NCI-H774 (cell line): ENCODE results near the gene DDX41.
A peak's percentile ranks its signal among the peaks of the same experiment; 100 is the strongest.
"Not testable (repeated sequence)": the region's sequence is repeated elsewhere in the genome, so short reads cannot be mapped to it uniquely, and the experiment has no call there.

ENCODE experiments used
- DNase-seq: peaks from one replicate; lab custom pipeline; 2025; lab: John Stamatoyannopoulos, UW

Gene DDX41

DNA sequence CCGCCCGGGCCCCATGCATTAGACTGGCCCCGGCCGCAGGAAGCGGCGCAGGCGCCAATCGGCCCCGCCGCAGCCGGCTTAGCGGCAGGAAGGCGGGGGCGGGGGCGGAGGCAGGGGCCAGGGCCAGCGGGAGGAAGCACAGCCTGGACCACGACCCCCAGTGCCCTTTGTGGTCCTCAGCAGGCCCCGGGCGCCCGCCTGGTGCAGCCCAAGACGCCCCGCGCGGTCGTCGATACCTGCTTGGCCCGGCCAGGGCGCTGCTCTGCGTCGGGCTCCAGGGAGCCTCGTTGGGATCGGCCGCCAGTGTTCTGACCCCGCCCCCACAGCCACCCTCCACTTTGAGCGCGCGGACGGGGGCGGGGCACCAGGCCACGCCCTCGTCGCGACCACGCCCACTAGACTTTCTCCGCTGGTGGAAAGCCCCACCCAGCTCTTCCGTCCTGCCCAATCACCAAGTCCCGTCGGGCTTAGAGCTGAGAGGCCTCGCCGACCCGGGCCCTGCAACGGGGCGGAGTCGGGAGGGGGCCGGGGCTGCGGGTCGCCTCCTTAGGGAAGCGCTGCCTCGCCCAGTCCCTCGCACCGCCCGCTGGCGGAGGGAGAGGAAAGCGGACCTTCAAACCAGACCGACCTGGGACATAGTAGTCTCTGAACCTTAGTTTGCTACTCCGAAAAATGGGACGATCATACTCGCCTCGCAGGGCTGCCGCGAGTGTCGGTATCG is 19.3 kb downstream of the DDX41 start, which contains the start of gene PDLIM7:
Gene PDLIM7 (minus strand): TSS at position 313 of the 721 bp plus-strand sequence. CDS start 1,092 bp downstream, outside the sequence.
- DNase-seq, result peak; percentile 88

DNA sequence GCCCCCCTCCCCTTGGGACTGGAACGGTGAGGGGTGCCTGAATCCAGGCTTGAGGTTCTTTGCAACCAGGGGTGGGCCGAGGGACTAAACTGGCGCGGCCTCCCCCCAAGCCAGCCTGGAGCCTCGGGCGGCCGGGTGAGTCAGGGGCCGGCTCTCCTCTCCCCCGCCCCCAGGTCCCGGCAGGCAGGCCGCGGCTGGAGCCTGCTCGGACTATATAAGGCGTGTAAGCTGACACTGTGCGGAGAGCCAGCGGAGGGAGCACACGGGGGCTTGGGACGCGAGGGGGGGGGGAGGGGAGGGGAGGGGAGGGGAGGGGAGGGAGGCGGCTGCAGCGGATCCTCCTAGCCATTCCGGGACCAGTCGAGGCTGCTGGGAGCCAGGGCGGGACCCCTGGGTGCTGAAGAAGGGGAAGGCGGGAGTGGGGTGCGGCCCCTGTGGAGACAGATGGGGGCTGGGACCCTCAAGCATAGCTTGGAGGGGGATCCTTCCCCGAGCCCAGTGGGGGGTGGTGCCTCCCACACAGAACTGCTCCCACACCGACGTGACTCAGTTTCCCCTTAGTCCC is 20.0 kb downstream of the DDX41 start:
- peak; percentile 9 for DNase-seq

DNA sequence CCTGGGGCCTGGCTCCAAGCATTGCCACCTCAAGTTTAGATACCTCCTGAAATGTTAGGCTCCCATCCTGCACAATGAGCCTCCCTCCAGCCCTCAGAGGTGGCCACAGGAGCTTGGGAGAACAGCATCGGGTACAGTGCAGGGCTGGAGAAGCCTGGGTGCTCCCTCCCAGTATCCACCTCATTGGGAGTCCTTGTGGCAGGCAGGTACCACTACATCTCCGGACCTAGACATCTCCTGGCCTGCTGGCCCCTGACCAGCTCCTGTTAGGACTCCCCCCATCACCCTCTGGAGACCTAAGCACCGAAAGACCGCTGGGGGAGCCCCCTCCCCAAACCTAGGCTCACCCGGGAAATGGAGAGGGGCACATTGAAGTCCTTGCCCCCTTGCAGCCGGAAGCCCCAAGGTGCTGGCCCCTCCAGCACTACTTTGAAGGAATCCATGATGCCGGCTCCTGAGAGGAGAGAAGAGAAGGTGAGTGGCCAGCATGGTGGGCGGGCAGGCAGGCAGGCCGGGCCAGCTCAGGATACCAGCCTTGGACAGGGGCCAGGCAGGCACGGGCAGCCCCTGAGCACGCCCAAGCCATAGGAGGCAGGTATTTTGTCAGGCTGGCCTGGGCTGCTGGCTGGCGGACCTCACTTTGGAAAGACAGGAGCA is 20.6 kb downstream of the DDX41 start:
- no peak for DNase-seq

DNA sequence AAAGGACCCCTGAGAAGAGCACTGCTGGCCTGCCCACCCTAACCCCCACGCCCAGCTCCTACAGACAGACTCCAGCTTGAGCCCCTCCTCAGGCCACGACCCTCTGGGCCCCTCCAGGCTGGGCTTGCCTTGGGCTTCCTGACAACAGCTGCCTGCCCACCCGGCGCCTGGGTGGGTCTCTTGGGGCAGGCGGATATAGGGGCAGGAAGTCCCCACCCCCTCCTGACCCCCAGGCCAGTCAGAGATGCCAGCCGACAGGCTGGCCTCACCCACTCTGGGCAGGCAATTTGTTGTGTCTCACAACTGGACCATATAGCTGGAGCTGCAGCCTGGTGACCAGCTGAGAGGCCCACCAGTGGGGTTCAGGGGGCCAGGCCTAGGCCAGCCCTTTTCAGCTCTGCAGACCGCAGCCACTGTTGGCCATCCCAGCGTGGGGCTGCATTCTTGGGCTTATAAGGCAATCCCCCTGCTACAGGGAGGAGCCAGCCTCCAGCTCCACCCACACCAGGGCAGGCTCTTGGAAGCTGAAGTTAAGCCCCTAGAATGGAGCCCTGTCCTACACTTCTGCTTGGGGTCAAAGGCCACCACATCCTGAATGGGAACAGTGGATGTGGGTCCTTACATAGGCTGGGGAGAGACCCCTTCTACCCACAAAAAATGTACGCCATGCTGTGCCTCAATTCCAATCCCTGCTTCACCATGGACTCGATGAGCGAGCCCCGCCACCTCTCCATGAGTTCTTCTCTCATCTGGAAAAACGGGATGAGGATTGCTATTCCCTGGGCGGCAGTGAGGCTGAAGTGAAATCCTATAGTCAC is 21.3 kb downstream of the DDX41 start:
- DNase-seq, result no peak

DNA sequence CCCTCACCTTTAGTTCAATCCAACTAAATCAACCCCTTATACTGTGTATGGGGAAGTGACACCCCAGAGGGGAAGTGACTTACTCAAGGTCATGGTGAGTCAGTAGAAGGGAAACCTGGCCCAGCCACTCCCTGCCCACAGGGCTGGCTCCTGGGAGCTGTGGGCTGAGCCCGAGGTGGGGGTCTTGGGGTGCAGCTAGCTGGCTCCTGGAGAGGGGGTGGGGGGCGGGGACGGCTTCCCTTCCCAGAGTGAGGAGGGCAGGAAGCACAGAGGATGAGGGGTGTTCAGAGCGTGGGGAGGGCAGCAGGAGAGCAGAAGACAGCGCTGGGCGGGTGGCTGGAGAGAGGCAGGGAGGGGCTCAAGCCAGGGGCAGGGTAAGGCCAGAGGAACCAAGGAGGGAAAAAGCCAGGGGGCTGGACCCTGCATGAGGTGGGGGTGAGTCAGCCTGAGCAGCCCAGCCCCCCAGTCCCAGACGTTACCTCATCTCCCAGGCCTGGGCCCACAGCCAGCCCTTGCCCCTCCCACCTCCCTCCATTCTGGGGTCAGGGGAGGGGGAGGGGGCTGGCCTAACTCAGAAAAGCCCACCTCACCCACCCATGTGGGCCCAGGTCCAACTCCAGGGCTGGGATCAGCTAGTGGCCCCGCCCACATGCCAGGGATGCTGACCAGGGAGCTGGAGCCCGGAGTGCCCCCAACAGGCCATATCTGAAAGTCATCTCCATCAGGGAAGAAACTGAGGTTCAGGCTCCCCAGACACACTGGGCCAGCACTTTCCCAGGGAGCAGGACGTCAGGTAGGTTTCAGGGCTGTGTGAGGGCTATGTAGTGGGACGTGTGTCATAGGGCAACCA is 22.2 kb downstream of the DDX41 start:
- no peak for DNase-seq

DNA sequence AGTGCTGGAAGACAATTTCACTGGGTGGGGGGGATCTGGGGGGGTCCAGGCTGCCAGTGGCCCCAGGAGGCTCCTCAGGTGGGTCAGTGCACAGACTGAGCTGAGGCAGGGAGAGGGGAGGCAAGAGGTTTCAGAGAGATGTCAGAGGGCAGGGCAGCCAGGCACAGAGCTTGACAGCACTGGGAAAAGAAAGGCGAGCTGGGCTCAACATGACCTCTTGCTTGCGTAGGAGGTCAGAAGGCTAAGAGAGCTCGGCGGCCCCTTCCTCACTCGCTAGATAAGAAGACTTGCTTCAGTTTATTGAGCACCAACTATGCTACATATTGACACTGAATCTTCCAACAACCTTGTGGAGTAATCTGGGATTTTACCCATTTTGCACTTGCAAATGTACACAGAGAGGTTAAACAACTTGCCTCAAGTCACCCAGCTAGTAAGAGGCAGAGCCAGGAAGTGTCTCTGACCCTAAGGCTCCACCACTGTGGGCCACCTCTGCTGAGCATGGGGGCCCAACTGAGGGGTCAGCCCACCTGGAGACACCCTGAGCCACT is 22.9 kb downstream of the DDX41 start:
- DNase-seq, result no peak

DNA sequence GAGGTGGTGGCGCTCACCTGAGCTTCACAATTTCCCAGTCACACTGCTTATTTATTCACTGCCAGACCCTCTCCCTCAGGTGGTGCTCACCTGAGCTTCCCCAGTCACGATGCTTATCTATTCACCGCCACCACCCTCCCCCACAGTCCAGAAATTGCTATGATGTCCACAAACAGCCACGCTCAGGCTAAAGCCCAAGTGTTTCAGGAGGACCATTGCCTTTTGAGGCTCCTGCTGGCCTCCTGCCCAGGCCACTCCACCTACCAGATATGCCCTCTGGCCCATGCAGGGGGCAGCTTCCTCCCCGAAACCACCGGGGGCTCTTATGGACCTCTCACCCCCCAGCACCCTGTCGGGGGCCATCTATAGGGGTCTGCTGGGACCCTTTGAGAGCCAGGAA is 23.9 kb downstream of the DDX41 start:
- DNase-seq, result no peak

DNA sequence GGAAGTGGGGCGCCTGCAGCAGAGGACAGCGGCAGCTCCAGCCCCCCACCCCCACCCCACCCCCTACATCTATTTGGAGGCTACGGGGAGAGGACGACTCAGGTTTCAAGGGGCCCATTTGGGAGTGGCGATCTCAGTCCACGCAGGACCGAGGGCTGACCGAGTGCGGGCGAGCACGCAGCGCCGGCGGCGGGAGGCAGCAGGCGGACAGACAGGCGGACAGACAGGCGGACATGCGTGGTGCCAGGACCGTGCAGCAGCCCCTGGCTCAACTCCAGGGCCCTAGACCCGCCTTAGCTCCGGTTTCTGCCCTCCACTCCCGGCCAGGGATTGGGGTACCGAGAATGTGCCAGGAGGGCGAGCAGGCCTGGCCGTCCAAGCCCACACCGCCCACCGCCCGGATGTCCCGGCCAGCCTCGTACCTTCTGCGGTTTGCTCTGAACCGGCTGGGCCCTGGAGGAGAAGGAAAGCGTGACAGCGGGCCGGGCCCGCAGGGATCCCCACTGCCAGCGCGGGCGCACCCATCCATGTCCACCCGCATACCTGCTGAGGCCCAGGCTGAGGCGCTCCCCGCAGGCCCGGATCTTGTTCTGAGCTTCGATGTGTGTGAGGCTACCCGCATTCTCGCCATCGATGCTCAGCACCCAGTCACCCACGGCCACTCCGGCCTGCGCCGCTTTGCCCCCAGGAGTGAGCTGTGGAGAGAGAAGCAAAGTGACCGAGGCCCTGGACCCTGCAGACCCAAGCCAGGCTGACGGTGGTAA is 24.6 kb downstream of the DDX41 start:
- DNase-seq, result no peak

DNA sequence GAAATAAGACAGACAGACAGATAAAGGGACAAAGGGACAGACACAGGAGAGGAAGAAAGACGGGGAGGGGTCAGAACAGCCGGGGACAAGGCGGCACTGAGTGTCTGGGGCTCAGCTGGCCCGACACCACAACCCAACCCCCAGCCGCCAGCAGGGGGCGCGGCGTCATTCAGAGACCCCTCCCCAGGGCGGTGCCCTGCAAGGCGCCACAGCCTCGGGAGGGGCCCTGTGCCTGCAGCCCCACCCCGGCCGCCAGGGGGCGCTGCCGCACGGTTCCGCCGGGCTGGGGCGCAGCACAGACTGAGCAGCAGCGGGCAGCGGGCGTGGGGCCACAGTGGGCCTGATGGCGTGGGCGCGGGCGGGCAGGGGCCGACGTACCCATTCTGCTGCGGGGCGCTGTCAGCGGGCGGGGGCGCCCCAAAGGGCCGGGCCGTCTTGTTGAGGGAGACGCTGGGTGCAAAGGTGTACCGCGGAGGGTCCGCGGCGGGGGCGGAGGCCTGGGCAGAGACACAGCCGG is 25.3 kb downstream of the DDX41 start:
- DNase-seq, result no peak

DNA sequence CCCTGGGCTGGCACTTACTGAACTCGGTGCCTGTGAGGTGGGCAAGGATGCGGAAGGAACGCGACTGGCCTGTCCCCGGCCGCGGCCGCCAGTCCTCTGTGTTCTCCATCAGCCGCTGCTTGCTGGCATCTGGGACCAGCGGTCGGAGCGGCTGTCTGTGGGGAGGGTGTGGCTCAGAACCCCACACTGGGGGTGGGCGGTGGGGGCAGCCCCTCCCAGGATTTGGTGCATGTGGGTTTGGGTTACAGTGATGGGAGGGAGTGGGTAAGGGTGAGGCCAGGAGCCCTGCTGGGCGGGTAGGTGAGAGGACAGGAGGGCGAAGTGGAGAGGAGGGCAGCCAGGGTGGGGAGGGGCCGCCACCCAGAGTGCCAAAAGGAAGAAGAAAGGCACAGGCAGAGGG is 25.8 kb downstream of the DDX41 start:
- DNase-seq, result no peak

DNA sequence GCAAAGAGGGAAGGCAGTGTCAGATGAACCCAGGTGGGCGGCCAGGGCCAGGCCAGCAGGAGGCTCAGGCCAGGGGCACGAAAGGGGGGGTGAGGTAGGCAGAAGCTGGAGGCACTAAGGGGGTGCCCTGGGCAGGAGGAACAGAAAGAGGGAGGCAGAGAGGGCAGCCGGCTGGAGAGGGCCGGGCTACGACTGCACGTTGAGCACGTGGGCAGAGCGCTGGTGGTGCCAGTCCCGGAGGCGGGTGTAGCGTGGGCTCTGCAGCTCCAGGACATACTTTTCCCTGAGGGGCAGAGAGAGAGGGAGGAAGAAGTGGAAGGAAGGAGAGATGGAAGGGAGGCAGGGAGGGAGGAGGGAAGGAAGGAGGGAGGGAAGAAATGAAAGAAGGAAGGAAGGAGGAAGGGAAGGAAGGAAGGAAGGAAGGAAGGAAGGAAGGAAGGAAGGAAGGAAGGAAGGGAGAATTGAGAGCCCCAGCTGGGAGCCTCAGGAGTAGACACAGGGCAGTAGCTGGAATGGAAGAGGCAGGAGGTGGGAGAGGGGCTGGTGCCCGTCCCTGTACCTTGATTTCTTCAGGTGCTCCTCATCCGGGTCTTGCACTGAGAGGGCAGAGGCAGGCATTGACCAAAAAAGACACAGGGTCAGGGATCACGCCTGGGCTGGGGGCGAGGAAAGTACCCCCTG is 26.3 kb downstream of the DDX41 start:
- DNase-seq, result no peak

DNA sequence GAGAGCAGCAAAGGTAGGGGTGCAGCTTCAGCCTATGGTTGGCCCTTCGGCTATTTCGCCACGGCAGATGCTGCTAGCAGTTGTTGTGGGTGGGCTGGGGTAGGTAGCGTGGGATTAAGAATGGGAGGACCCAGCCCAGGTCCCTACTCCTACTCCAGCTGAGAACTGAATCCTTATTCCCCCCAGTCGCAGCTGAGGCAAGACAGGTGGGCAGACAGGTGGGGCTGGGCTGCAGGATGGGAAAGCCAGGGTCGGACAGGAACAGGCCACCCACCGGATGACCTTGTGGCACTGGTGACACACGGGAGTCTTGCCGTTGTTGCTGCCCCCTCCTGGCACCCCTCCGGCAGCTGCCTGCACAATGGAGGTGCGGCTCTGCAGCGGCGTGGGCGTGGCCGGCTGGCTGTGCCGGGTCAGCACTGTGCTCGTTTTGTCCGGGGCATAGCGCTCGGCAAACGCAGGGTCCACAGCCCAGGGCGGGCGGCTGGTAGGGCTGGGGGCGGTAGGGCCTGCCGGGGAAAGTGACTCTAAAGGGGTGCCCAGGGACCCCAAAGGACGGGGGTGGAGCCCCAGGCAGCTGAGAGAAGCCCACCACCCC is 27.5 kb downstream of the DDX41 start:
- no peak for DNase-seq

DNA sequence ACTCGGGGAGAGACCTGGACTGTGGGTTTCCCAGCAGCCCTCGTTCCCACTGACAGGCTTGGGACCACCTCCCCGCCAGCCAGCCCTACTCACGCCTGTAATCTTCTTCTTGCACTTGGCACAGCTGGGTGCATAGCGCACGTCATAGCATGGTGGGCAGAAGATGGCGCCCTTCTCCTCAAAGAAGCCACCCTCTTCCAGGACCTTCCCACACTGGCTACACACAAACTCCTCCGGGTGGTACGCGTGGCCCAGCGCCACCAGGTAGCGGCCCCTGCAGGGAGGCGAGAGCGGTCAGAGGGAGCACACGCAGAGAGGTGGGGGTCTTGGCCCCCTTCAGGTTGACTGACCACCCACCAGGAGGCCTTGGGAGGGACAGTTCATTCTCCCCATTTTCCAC is 28.8 kb downstream of the DDX41 start:
- DNase-seq, result no peak

DNA sequence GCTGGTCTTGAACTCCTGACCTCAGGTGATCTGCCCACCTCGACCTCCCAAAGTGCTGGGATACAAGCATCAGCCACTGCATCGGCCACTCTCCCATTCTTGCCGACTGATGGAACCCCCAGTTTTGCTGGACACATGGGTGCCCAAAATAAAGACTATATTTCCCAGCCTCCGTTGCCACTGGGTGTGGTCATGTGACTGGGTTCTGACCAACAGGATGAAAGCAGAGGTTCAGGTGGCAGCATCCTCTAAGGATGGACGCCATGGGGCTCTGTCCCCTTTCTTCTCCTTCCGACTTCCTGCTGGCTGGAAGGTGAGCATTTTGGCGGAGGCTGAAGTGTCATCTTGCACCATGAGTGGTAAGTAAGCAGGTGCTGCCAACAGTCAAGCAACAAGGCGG is 29.6 kb downstream of the DDX41 start:
- DNase-seq, result no peak

DNA sequence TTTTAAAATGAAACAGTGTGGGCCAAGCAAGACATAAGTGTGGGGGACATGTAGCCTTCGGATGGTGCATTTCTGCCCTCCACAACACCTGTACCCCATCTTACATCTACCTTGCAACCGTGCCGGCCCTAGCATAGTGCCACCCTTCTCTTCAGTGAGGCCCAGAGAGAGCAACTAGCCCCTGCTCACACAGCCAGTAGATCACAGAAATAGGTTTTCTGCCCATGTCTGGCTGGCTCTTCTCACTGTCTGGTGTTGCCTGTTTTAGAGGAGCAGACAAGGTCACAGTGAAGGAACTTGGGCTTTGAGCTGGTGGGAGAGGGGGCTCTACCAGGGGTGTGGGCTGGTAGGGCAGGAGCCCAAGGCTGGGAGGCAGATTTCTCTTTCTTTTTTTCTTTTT is 30.5 kb downstream of the DDX41 start:
- no peak for DNase-seq

DNA sequence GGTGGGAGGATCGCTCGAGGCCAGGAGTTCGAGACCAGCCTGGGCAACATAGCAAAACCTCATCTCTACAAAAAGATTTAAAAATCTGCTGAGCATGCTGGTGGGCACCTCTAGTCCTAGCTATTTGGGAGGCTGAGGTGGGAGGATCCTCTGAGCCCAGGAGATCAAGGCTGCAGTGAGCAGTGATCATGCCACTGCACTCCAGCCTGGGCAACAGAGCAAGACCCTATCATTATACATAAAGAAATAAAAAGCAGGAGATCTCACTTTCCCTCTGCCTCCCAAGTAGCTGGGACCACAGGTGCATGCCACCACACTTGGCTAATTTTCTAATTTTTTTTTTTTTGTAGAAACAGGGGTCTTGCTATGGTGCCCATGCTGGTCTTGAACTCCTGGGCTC is 31.0 kb downstream of the DDX41 start:
- DNase-seq, result not testable (repeated sequence)

DNA sequence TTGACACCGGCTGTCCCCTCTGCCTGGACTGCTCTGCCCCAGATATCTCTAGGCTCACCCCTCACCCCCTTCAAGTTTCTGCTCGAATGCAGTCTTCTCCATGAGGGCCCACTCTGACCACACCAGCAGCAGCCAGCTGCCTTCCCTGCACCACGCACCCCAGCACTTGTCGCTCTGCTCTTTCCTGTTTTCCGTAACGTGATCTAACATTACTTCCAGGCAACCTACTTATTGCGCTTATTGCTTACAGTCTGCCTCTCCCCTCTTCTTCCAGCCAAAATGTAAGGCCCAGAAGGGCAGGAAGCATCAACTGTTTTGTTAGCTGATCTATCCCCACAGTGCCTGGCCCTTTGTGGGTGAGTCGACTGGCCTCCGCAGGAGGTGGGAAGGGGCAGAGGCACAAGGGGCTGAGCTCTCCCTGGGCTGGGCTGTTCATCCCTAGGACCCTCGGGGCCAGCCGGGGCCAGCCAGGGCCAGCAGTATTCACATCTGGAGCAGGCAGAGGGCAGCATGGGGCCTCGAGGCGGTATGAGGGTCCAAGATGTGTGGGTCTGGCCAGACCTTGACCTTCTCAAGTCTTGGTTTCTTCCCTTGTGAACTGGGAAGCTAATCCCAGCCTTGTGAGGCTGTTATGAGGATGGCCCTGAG is 31.7 kb downstream of the DDX41 start:
- no peak for DNase-seq

DNA sequence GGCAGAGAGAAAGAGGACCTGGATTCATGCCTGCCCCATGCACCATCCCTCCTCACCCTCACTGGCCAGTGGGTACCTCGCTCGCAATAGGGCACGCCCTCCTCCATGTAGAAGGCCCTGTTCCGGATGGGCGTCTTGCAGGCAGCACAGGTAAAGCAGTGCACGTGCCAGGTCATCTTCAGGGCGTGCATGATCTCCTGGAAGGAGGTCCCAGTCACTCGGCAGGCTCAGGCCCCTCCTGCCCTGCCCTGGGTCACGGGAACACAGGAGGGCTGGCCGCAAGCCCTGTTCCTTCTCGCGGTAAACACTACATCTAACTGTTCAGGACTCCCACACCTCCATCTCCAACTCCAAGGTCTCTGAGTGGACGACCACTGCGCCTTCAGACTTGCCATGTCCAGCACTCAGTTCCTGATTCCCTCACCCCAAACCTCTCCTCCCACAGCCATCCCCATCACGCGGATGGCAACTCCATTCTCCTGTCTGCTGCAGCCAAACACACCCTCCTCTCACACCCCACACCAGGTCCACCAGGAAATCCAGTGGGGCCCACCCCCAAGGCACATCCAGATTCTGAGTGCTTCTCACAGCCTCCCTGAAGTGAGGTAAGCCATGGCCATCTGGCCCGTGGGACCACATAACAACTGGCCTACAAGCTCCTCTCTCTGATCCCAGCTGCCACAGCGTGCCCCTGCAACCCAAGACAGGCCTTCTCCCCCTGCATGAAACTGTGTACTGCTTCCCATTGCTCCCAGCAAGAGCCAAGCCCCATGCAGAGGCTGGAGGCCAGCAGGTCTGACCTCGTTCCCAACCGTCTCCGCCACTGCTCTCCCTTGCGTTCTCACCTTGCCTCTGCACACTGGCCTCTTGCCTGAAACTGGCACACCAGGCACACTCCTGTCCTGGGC is 32.5 kb downstream of the DDX41 start:
- DNase-seq, result no peak
